Hepatocyte (in vitro differentiated cells): ENCODE measurements around the gene PEMT.

Source experiments
- CTCF ChIP-seq: fragments of 200-600 bp; sonication (generic); IDR thresholded peaks from 2 replicates; pipeline ENCODE4 v1.5.1; 2016; ENCODE audit warnings: antibody characterized with exemption, mild to moderate bottlenecking; ENCODE audit not compliant: poor library complexity
- EZH2 ChIP-seq: fragments of 200-600 bp; sonication (generic); IDR thresholded peaks from 2 replicates; pipeline ENCODE4 v1.6.1; 2016; ENCODE audit warnings: antibody characterized with exemption, mild to moderate bottlenecking, borderline replicate concordance

GRCh38 chr17:17560167-17560566 lies 31.3 kb downstream of the PEMT start:
- TF ChIP-seq CTCF (no peak), EZH2 (no peak)
